Activated naive CD8-positive, alpha-beta T cell treated with anti-CD3 and anti-CD28 coated beads, Interleukin-2, amount 10 ng/mL, durations not matched to agents 7 days and 5 days (primary cell): ENCODE measurements around the gene ATP6V1B1. TPM values are rescaled to one million over a fixed set of nuclear protein-coding genes. Genes with fewer than 3 reads are reported as not detected.

ENCODE experiments used
- ATAC-seq: fragments of 150-1000 bp; cut with Tn5 transposase; one replicate; pipeline ENCODE4 v1.10.0; 2021; ENCODE audit warnings: low read depth, moderate library complexity
- POLR2A ChIA-PET: fragments of 350-600 bp; sonication (Branson Sonifier 250); formaldehyde crosslinking; loops from one replicate; lab custom pipeline; 2021; ENCODE audit warnings: antibody characterized with exemption; lab: Charles Lee
- DNase-seq: peaks from one replicate; pipeline ENCODE4 v3.0.0; 2021
- H3K27ac Mint-ChIP-seq: one replicate; pipeline ENCODE4 v1.8.0; 2022; ENCODE audit warnings: mild to moderate bottlenecking, mixed read lengths
- H3K27me3 Mint-ChIP-seq: one replicate; pipeline ENCODE4 v1.8.0; 2022; ENCODE audit warnings: mild to moderate bottlenecking, moderate library complexity, mixed read lengths
- H3K36me3 Mint-ChIP-seq: one replicate; pipeline ENCODE4 v1.8.0; 2021; ENCODE audit warnings: mild to moderate bottlenecking, mixed read lengths
- H3K4me1 Mint-ChIP-seq: one replicate; pipeline ENCODE4 v1.8.0; 2021; ENCODE audit warnings: mixed read lengths
- H3K4me3 Mint-ChIP-seq: one replicate; pipeline ENCODE4 v1.8.0; 2022; ENCODE audit warnings: mild to moderate bottlenecking, moderate library complexity, mixed read lengths
- H3K9me3 Mint-ChIP-seq: one replicate; pipeline ENCODE4 v1.8.0; 2021; ENCODE audit warnings: mixed read lengths
- total RNA-seq, 2 experiments: library from RNA; stranded (reverse); gene quantifications; one replicate each; pipeline ENCODE4 v1.2.3, GENCODE V29; 2021

Gene ATP6V1B1
- total RNA-seq, 2 experiments from 2014 or later, result not detected

- Mint-ChIP-seq H3K4me3 (no peak overlapping the region), H3K27me3 (peaks cover 26% of the 10 kb centered on the region), H3K27ac (no peak overlapping the region), H3K36me3 (no peaks in the 10 kb centered on the region), H3K9me3 (no peaks in the 10 kb centered on the region), H3K4me1 (peaks cover 10% of the 10 kb centered on the region)
- POLR2A ChIA-PET, result interaction anchor here (1.5 kb wide), 1 partner anchor 159 kb away, joined by 7 read pairs; the partner anchor contains the start of gene FIGLA
- ATAC-seq (no peak), DNase-seq (no peak)
Measured at GRCh38 chr2:70949086-70949485, 13.4 kb downstream of the ATP6V1B1 start.

- peaks cover 46% of the 10 kb centered on the region for H3K27me3 Mint-ChIP-seq
- POLR2A ChIA-PET, result no interaction called here
- no peak for DNase-seq
- no peak overlapping the region for H3K4me3 Mint-ChIP-seq
- peaks cover 1% of the 10 kb centered on the region for H3K36me3 Mint-ChIP-seq
- H3K4me1 Mint-ChIP-seq, result peaks cover 9% of the 10 kb centered on the region
- H3K9me3 Mint-ChIP-seq, result no peaks in the 10 kb centered on the region
- ATAC-seq, result no peak
- no peak overlapping the region for H3K27ac Mint-ChIP-seq
Measured at GRCh38 chr2:70954886-70955285, 19.2 kb downstream of the ATP6V1B1 start.

- peaks cover 1% of the 10 kb centered on the region for H3K36me3 Mint-ChIP-seq
- no peaks in the 10 kb centered on the region for H3K9me3 Mint-ChIP-seq
- no peak overlapping the region for H3K27ac Mint-ChIP-seq
- H3K4me1 Mint-ChIP-seq, result peaks cover 9% of the 10 kb centered on the region
- no peak overlapping the region for H3K4me3 Mint-ChIP-seq
- DNase-seq, result no peak
- ATAC-seq, result no peak
- POLR2A ChIA-PET, result no interaction called here
- H3K27me3 Mint-ChIP-seq, result peaks cover 43% of the 10 kb centered on the region
Measured at GRCh38 chr2:70956141-70956540, 20.4 kb downstream of the ATP6V1B1 start.

- Mint-ChIP-seq H3K4me3 (no peak overlapping the region), H3K36me3 (peaks cover 1% of the 10 kb centered on the region), H3K27me3 (peaks cover 30% of the 10 kb centered on the region), H3K27ac (no peak overlapping the region), H3K9me3 (no peaks in the 10 kb centered on the region), H3K4me1 (peaks cover 9% of the 10 kb centered on the region)
- ATAC-seq, result no peak
- POLR2A ChIA-PET, result no interaction called here
- no peak for DNase-seq
Measured at GRCh38 chr2:70957798-70958197, 22.1 kb downstream of the ATP6V1B1 start.

GRCh38 chr2:70958759-70959158, 23.1 kb downstream of the ATP6V1B1 start:
- Mint-ChIP-seq H3K9me3 (no peaks in the 10 kb centered on the region), H3K36me3 (peaks cover 1% of the 10 kb centered on the region), H3K27ac (no peak overlapping the region), H3K4me1 (peaks cover 9% of the 10 kb centered on the region), H3K27me3 (peaks cover 37% of the 10 kb centered on the region), H3K4me3 (no peak overlapping the region)
- ATAC-seq, result no peak
- DNase-seq, result no peak
- POLR2A ChIA-PET, result no interaction called here

GRCh38 chr2:70959271-70959761, 23.6 kb downstream of the ATP6V1B1 start:
- DNase-seq, result no peak
- Mint-ChIP-seq H3K27me3 (peaks cover 36% of the 10 kb centered on the region), H3K36me3 (peaks cover 1% of the 10 kb centered on the region), H3K4me1 (peaks cover 9% of the 10 kb centered on the region), H3K9me3 (no peaks in the 10 kb centered on the region), H3K4me3 (no peak overlapping the region), H3K27ac (no peak overlapping the region)
- ATAC-seq, result no peak
- POLR2A ChIA-PET, result no interaction called here

- POLR2A ChIA-PET, result no interaction called here
- no peak for DNase-seq
- H3K27me3 Mint-ChIP-seq, result peaks cover 34% of the 10 kb centered on the region
- no peaks in the 10 kb centered on the region for H3K9me3 Mint-ChIP-seq
- peaks cover 1% of the 10 kb centered on the region for H3K36me3 Mint-ChIP-seq
- no peak overlapping the region for H3K4me3 Mint-ChIP-seq
- H3K4me1 Mint-ChIP-seq, result peaks cover 12% of the 10 kb centered on the region
- no peak for ATAC-seq
- H3K27ac Mint-ChIP-seq, result no peak overlapping the region
Measured at GRCh38 chr2:70959851-70960832, 24.4 kb downstream of the ATP6V1B1 start.

GRCh38 chr2:70960833-70961647, 25.3 kb downstream of the ATP6V1B1 start:
- DNase-seq (no peak), ATAC-seq (no peak)
- H3K4me1 Mint-ChIP-seq, result peaks cover 11% of the 10 kb centered on the region
- no peak overlapping the region for H3K4me3 Mint-ChIP-seq
- peaks cover 1% of the 10 kb centered on the region for H3K36me3 Mint-ChIP-seq
- no peaks in the 10 kb centered on the region for H3K9me3 Mint-ChIP-seq
- POLR2A ChIA-PET, result no interaction called here
- H3K27me3 Mint-ChIP-seq, result peaks cover 27% of the 10 kb centered on the region
- no peak overlapping the region for H3K27ac Mint-ChIP-seq

GRCh38 chr2:70961648-70961994, 25.9 kb downstream of the ATP6V1B1 start:
- Mint-ChIP-seq H3K27ac (no peak overlapping the region), H3K4me1 (peaks cover 11% of the 10 kb centered on the region), H3K9me3 (no peaks in the 10 kb centered on the region), H3K27me3 (peaks cover 23% of the 10 kb centered on the region), H3K4me3 (no peak overlapping the region), H3K36me3 (peaks cover 1% of the 10 kb centered on the region)
- DNase-seq (no peak), ATAC-seq (no peak)
- POLR2A ChIA-PET, result no interaction called here

- H3K27me3 Mint-ChIP-seq, result peaks cover 29% of the 10 kb centered on the region
Measured at GRCh38 chr2:70962211-70962884, 26.6 kb downstream of the ATP6V1B1 start.

GRCh38 chr2:70962885-70963878, 27.5 kb downstream of the ATP6V1B1 start:
- peaks cover 34% of the 10 kb centered on the region for H3K27me3 Mint-ChIP-seq
- POLR2A ChIA-PET, result interaction anchor here (1.2 kb wide), 1 partner anchor 38 kb away, joined by 3 read pairs; no protein-coding TSS in a partner anchor

More at GRCh38 chr2:70962211-70962884, 26.6 kb downstream of the ATP6V1B1 start:
- Mint-ChIP-seq H3K36me3 (peaks cover 1% of the 10 kb centered on the region), H3K4me3 (no peak overlapping the region), H3K27ac (no peak overlapping the region), H3K9me3 (no peaks in the 10 kb centered on the region), H3K4me1 (peaks cover 11% of the 10 kb centered on the region)
- no peak for ATAC-seq
- POLR2A ChIA-PET, result no interaction called here
- DNase-seq, result no peak

GRCh38 chr2:70964133-70964532, 28.4 kb downstream of the ATP6V1B1 start:
- POLR2A ChIA-PET, result interaction anchor here (1.2 kb wide), 1 partner anchor 37 kb away, joined by 3 read pairs; no protein-coding TSS in a partner anchor
- peaks cover 1% of the 10 kb centered on the region for H3K36me3 Mint-ChIP-seq
- peaks cover 5% of the 10 kb centered on the region for H3K4me1 Mint-ChIP-seq
- H3K9me3 Mint-ChIP-seq, result no peaks in the 10 kb centered on the region
- peaks cover 44% of the 10 kb centered on the region for H3K27me3 Mint-ChIP-seq
- no peak overlapping the region for H3K27ac Mint-ChIP-seq
- DNase-seq (no peak), ATAC-seq (no peak)
- H3K4me3 Mint-ChIP-seq, result no peak overlapping the region

More at GRCh38 chr2:70962885-70963878, 27.5 kb downstream of the ATP6V1B1 start:
- H3K4me3 Mint-ChIP-seq, result no peak overlapping the region
- DNase-seq (no peak), ATAC-seq (no peak)
- H3K4me1 Mint-ChIP-seq, result peaks cover 10% of the 10 kb centered on the region
- no peaks in the 10 kb centered on the region for H3K9me3 Mint-ChIP-seq
- H3K27ac Mint-ChIP-seq, result no peak overlapping the region
- H3K36me3 Mint-ChIP-seq, result peaks cover 1% of the 10 kb centered on the region
